A549 (cell line): ENCODE results near the gene HOOK2. TPM values are rescaled to one million over a fixed set of nuclear protein-coding genes. Genes with fewer than 3 reads are reported as not detected.

Experiments used
- ATAC-seq, 2 experiments: fragments of 200-7000 bp in 1 of 2; fragments of >200 bp in 1 of 2; cut with Nextera tagmentation in 1 of 2; cut with Tn5 transposase in 1 of 2; 3 replicates each; pipeline versions ENCODE4 v1.8.0 to v1.9.1; 2018 to 2020; ENCODE audit warnings: mild to moderate bottlenecking in 1 of 2, moderate library complexity in 1 of 2
- CTCF ChIA-PET: fragments of 300-600 bp; sonication (Branson Sonifier 250); formaldehyde crosslinking; extraction: SDS; loops from one replicate; lab custom pipeline; 2021; ENCODE audit warnings: antibody characterized with exemption, inconsistent platforms; lab: Yijun Ruan, JAX
- POLR2A ChIA-PET: fragments of 350-600 bp; formaldehyde crosslinking; extraction: SDS; loops from one replicate; lab custom pipeline; 2021; ENCODE audit warnings: antibody characterized with exemption, inconsistent platforms; lab: Yijun Ruan, JAX
- DNase-seq, 2 experiments: peaks; one replicate each; pipeline versions ENCODE4 v3.0.0 to v3.0.0-alpha.2; 2011 to 2016; ENCODE audit warnings: low read depth in 1 of 2, low spot score in 1 of 2
- FAIRE-seq: peaks from 2 replicates; lab custom pipeline; 2011; peaks lifted over from hg19 to GRCh38; lab: Jason Lieb, UNC
- H3K27ac ChIP-seq, 2 experiments: fragments of >200 bp; sonication (Bioruptor Twin); formaldehyde crosslinking; 3 replicates each; pipeline ENCODE4 v1.5.1; 2016 to 2017
- H3K4me1 ChIP-seq: fragments of >200 bp; sonication (Bioruptor Twin); formaldehyde crosslinking; 3 replicates; pipeline ENCODE4 v1.6.1; 2016
- H3K4me2 ChIP-seq: fragments of >200 bp; sonication (Bioruptor Twin); formaldehyde crosslinking; 3 replicates; pipeline ENCODE4 v1.6.1; 2016
- H3K4me3 ChIP-seq: fragments of >200 bp; sonication (Bioruptor Twin); formaldehyde crosslinking; 3 replicates; pipeline ENCODE4 v1.5.1; 2016
- H3K9me3 ChIP-seq: fragments of >200 bp; sonication (Bioruptor Twin); formaldehyde crosslinking; 3 replicates; pipeline ENCODE4 v1.6.1; 2016
- CBX2 ChIP-seq: fragments of 200-600 bp; sonication (generic); IDR thresholded peaks from 2 replicates; pipeline ENCODE4 v1.6.1; 2016; ENCODE audit warnings: low read depth, mild to moderate bottlenecking, borderline replicate concordance
- CBX8 ChIP-seq: fragments of 200-600 bp; sonication (generic); IDR thresholded peaks from 2 replicates; pipeline ENCODE4 v1.6.1; 2016
- CTCF ChIP-seq: fragments of >200 bp; sonication (Bioruptor Twin); formaldehyde crosslinking; IDR thresholded peaks from 3 replicates; pipeline ENCODE4 v1.5.1; 2016
- E2F6 ChIP-seq: IDR thresholded peaks from 2 replicates; pipeline ENCODE4 v1.6.1; 2012; ENCODE audit warnings: low read depth, borderline replicate concordance
- EP300 ChIP-seq, 2 experiments: fragments of >200 bp; sonication (Bioruptor Twin); formaldehyde crosslinking; IDR thresholded peaks; 2 replicates in 1 of 2; 3 replicates in 1 of 2; pipeline ENCODE4 v1.6.1; 2016 to 2017
- ESRRA ChIP-seq: fragments of 150-350 bp; IDR thresholded peaks from 2 replicates; pipeline ENCODE4 v1.6.1; 2014; ENCODE audit warnings: mild to moderate bottlenecking, low read length, borderline replicate concordance
- FOXS1 ChIP-seq: fragments of 250-450 bp; sonication (Bioruptor Pico); IDR thresholded peaks from 2 replicates; pipeline ENCODE4 v1.5.0; 2020; ENCODE audit warnings: mild to moderate bottlenecking, moderate library complexity
- HOXB5 ChIP-seq: fragments of 250-450 bp; sonication (Bioruptor Pico); IDR thresholded peaks from 2 replicates; pipeline ENCODE4 v1.5.0; 2020; ENCODE audit warnings: mild to moderate bottlenecking, moderate library complexity
- JUN ChIP-seq, 2 experiments: fragments of >200 bp; sonication (Bioruptor Twin); formaldehyde crosslinking; IDR thresholded peaks; 2 replicates in 1 of 2; 3 replicates in 1 of 2; pipeline ENCODE4 v1.6.1; 2016 to 2017
- JUNB ChIP-seq: fragments of >200 bp; sonication (Bioruptor Twin); formaldehyde crosslinking; IDR thresholded peaks from 2 replicates; pipeline ENCODE4 v1.6.1; 2016
- KDM1A ChIP-seq: fragments of 200-600 bp; sonication (generic); IDR thresholded peaks from 2 replicates; pipeline ENCODE4 v1.6.1; 2016; ENCODE audit warnings: low read depth, mild to moderate bottlenecking
- KDM5A ChIP-seq: fragments of 200-600 bp; sonication (generic); IDR thresholded peaks from 2 replicates; pipeline ENCODE4 v1.6.1; 2016; ENCODE audit warnings: antibody characterized with exemption, mild to moderate bottlenecking
- MAFK ChIP-seq: fragments of 450-650 bp; IDR thresholded peaks from 2 replicates; pipeline ENCODE4 v1.6.1; 2014; ENCODE audit not compliant: partially characterized antibody
- MYC ChIP-seq: IDR thresholded peaks from 2 replicates; pipeline ENCODE4 v1.6.1; 2012; ENCODE audit warnings: mild to moderate bottlenecking, inconsistent platforms, low read length, improper control_type of control experiment, borderline replicate concordance
- NFE2L2 ChIP-seq: fragments of 150-350 bp; conservative IDR thresholded peaks from 2 replicates; pipeline ENCODE4 v1.6.1; 2014; ENCODE audit warnings: low read length
- NR3C1 ChIP-seq: fragments of >200 bp; sonication (Bioruptor Twin); formaldehyde crosslinking; IDR thresholded peaks from 3 replicates; pipeline ENCODE4 v1.6.1; 2017
- PHF8 ChIP-seq: fragments of 200-600 bp; sonication (generic); IDR thresholded peaks from 2 replicates; pipeline ENCODE4 v1.6.1; 2016; ENCODE audit warnings: low read depth, mild to moderate bottlenecking, antibody characterized with exemption, moderate library complexity, borderline replicate concordance
- POLR2A ChIP-seq: IDR thresholded peaks from 2 replicates; pipeline ENCODE4 v1.6.1; 2012; ENCODE audit warnings: mild to moderate bottlenecking, low read length
- POLR2AphosphoS2 ChIP-seq: conservative IDR thresholded peaks from 2 replicates; pipeline ENCODE4 v1.6.1; 2012; ENCODE audit warnings: low read length, improper control_type of control experiment, inconsistent platforms
- RAD21 ChIP-seq, 2 experiments: fragments of >200 bp in 1 of 2; sonication (Bioruptor Twin) in 1 of 2; formaldehyde crosslinking in 1 of 2; IDR thresholded peaks in 1 of 2; conservative IDR thresholded peaks in 1 of 2; 2 replicates in 1 of 2; 3 replicates in 1 of 2; pipeline ENCODE4 v1.6.1; 2012 to 2018; ENCODE audit warnings: inconsistent platforms in 1 of 2
- RFX5 ChIP-seq: fragments of 450-650 bp; IDR thresholded peaks from 2 replicates; pipeline ENCODE4 v1.7.1; 2014; ENCODE audit warnings: antibody characterized with exemption, mild to moderate bottlenecking, moderate library complexity
- TP53 ChIP-seq: fragments of 250-450 bp; sonication (Bioruptor Pico); IDR thresholded peaks from 2 replicates; pipeline ENCODE4 v1.5.0; 2021; ENCODE audit warnings: mild to moderate bottlenecking, moderate library complexity
- ZNF302 ChIP-seq: fragments of 250-450 bp; sonication (Bioruptor Pico); IDR thresholded peaks from 2 replicates; pipeline ENCODE4 v1.9.0; 2021; ENCODE audit warnings: inconsistent platforms, mild to moderate bottlenecking, moderate library complexity
- WGBS: methylation state at CpG from one replicate; pipeline ENCODE4 v1.1.6; 2017; ENCODE audit errors: missing lambda C conversion rate; 5-methylcytosine and 5-hydroxymethylcytosine counted together
- polyA plus RNA-seq, 4 experiments: library from polyadenylated mRNA; depleted of rRNA in 3 of 4; stranded (reverse); fragments of >200 nt; fragmentation: RNase III in 1 of 4; extraction: RNeasy Plus Mini Kit Qiagen cat#74134 plus additional on column Dnase treatment in 1 of 4; gene quantifications; 2 replicates in 3 of 4; 3 replicates in 1 of 4; pipeline ENCODE4 v1.2.3, GENCODE V29; 2011 to 2017
- TF ChIP-seq, protein P1 (sequence below): fragments of >200 bp; sonication (Bioruptor Twin); formaldehyde crosslinking; IDR thresholded peaks from 3 replicates; pipeline ENCODE4 v1.6.1; 2016
- TF ChIP-seq, protein P2 (sequence below): fragments of >200 bp; sonication (Bioruptor Twin); formaldehyde crosslinking; IDR thresholded peaks from 2 replicates; pipeline ENCODE4 v1.6.1; 2016
- TF ChIP-seq, protein P3 (sequence below): IDR thresholded peaks from 2 replicates; pipeline ENCODE4 v1.6.1; 2012
- TF ChIP-seq, protein P4 (sequence below): fragments of 200-600 bp; sonication (generic); IDR thresholded peaks from 2 replicates; pipeline ENCODE4 v1.6.1; 2016; ENCODE audit warnings: antibody characterized with exemption, mild to moderate bottlenecking, moderate library complexity

Gene HOOK2
- polyA plus RNA-seq, 2 of the 4 experiments (the other 2 are of a cell fraction), result 8.3 to 21.5 TPM

- no peak overlapping the region for H3K27ac ChIP-seq
- H3K4me1 ChIP-seq, result peaks cover 8% of the 10 kb centered on the region; the same call in 2 of the 3 replicates
- 84% methylated on average over 11 of the region's 37 CpGs for WGBS
- H3K4me2 ChIP-seq, result no peak overlapping the region
- ChIA-PET CTCF (interaction anchor here (8.5 to 29.7 kb wide), 3 partner anchors 21 to 77 kb away, joined by 79 to 901 read pairs (median 725); partner anchors contain the start of genes BEST2, GET3, JUNB and PRDX2), POLR2A (no interaction called here)
- FAIRE-seq (no peak), DNase-seq (no peak), ATAC-seq (no peak)
- TF ChIP-seq, protein P1, sequence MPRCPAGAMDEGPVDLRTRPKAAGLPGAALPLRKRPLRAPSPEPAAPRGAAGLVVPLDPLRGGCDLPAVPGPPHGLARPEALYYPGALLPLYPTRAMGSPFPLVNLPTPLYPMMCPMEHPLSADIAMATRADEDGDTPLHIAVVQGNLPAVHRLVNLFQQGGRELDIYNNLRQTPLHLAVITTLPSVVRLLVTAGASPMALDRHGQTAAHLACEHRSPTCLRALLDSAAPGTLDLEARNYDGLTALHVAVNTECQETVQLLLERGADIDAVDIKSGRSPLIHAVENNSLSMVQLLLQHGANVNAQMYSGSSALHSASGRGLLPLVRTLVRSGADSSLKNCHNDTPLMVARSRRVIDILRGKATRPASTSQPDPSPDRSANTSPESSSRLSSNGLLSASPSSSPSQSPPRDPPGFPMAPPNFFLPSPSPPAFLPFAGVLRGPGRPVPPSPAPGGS, result no peak
- TF ChIP-seq E2F6 (no peak), NR3C1 (no peak), ESRRA (no peak), MAFK (no peak), JUN (IDR thresholded peaks at IDR 0.05) (no peak), NFE2L2 (no peak), CTCF (no peak), KDM5A (no peak), POLR2AphosphoS2 (no peak), RAD21 (conservative IDR thresholded peaks at IDR 0.05 in 1 of 2, IDR thresholded peaks at IDR 0.05 in 1 of 2) (no peak), RFX5 (no peak), POLR2A (no peak), EP300 (IDR thresholded peaks at IDR 0.05) (no peak)
- TF ChIP-seq, protein P2, sequence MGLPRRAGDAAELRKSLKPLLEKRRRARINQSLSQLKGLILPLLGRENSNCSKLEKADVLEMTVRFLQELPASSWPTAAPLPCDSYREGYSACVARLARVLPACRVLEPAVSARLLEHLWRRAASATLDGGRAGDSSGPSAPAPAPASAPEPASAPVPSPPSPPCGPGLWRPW, result no peak
- TF ChIP-seq, protein P3, sequence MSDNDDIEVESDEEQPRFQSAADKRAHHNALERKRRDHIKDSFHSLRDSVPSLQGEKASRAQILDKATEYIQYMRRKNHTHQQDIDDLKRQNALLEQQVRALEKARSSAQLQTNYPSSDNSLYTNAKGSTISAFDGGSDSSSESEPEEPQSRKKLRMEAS, result no peak
- H3K4me3 ChIP-seq, result no peak overlapping the region
- no peaks in the 10 kb centered on the region for H3K9me3 ChIP-seq
These were observed 5.7 kb downstream of the HOOK2 start for GRCh38 chr19:12769689-12770088.

DNA sequence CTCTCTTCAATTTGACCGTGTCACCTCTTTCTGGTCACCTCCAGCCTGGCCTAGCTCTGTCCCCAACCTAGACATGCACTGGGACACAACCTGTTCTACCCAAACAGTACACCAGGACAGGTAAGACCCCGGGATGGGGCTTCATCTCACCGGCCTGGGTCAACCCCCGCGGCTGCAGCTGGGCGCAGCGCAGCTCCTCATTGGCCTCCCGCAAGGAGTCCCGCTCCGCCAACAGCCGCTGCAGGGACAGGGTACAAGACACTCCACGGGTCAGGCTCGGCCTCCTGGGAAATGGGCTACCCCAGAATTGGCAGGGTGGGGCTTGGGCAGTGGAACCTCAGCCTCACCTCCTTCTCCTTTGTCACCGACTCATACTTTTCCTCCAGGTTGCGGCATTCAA lies 7.7 kb downstream of the HOOK2 start:
- Histone ChIP-seq H3K27ac (no peak overlapping the region), H3K4me1 (no peaks in the 10 kb centered on the region)
- CTCF ChIA-PET, result interaction anchor here (3.2 to 38.2 kb wide), 6 partner anchors 1 to 117 kb away, joined by 17 to 901 read pairs (median 402); partner anchors contain the start of genes BEST2, GET3, HOOK2 and JUNB
- TF ChIP-seq HOXB5 (CRISPR knock-in tag) (no peak), KDM5A (no peak), POLR2A (no peak), JUNB (no peak), ZNF302 (CRISPR knock-in tag) (no peak), KDM1A (no peak), NR3C1 (no peak), MYC (no peak), PHF8 (no peak), CBX2 (no peak), FOXS1 (CRISPR knock-in tag) (no peak), TP53 (CRISPR knock-in tag) (no peak), CBX8 (no peak)
- TF ChIP-seq, protein P4, sequence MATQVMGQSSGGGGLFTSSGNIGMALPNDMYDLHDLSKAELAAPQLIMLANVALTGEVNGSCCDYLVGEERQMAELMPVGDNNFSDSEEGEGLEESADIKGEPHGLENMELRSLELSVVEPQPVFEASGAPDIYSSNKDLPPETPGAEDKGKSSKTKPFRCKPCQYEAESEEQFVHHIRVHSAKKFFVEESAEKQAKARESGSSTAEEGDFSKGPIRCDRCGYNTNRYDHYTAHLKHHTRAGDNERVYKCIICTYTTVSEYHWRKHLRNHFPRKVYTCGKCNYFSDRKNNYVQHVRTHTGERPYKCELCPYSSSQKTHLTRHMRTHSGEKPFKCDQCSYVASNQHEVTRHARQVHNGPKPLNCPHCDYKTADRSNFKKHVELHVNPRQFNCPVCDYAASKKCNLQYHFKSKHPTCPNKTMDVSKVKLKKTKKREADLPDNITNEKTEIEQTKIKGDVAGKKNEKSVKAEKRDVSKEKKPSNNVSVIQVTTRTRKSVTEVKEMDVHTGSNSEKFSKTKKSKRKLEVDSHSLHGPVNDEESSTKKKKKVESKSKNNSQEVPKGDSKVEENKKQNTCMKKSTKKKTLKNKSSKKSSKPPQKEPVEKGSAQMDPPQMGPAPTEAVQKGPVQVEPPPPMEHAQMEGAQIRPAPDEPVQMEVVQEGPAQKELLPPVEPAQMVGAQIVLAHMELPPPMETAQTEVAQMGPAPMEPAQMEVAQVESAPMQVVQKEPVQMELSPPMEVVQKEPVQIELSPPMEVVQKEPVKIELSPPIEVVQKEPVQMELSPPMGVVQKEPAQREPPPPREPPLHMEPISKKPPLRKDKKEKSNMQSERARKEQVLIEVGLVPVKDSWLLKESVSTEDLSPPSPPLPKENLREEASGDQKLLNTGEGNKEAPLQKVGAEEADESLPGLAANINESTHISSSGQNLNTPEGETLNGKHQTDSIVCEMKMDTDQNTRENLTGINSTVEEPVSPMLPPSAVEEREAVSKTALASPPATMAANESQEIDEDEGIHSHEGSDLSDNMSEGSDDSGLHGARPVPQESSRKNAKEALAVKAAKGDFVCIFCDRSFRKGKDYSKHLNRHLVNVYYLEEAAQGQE, result no peak
- TF ChIP-seq, protein P3, result no peak
- TF ChIP-seq, protein P2, result no peak
- TF ChIP-seq, all 56 proteins: peak for 0
- WGBS, result 83% methylated on average over 5 of the region's 15 CpGs
- H3K4me3 ChIP-seq, result no peak overlapping the region
- DNase-seq (no peak), FAIRE-seq (no peak), ATAC-seq (no peak)
- no peaks in the 10 kb centered on the region for H3K9me3 ChIP-seq
- H3K4me2 ChIP-seq, result no peak overlapping the region
- POLR2A ChIA-PET, result interaction anchor here (0.6 kb wide), 1 partner anchor 52 kb away, joined by 11 read pairs; no protein-coding TSS in a partner anchor
